Right lobe of liver (tissue), 6 donors: ENCODE data around the gene CYTH3. TPM values are rescaled to one million over a fixed set of nuclear protein-coding genes. Genes with fewer than 3 reads are reported as not detected.

Source experiments
- ATAC-seq, 4 donors: fragments of 200-7000 bp; cut with Tn5 transposase; one replicate each; pipeline ENCODE4 v1.9.1; 2020; ENCODE audit warnings: mild to moderate bottlenecking in 4 of 4, moderate library complexity in 4 of 4
- DNase-seq, 3 donors: peaks; one replicate each; pipeline ENCODE4 v3.0.0-alpha.2; 2020
- H3K27ac ChIP-seq, 3 donors: fragments of 200-600 bp; one replicate each; pipeline ENCODE4 v1.8.0; 2022
- H3K27me3 ChIP-seq, 2 donors: fragments of 200-600 bp; one replicate each; pipeline ENCODE4 v1.8.0; 2022
- H3K36me3 ChIP-seq, 4 donors: fragments of 200-600 bp; sonication (generic) in 1 of 4; one replicate each; pipeline versions ENCODE4 v1.5.1 to v1.8.0; 2017 to 2022; ENCODE audit warnings: control low read depth in 1 of 4
- H3K4me1 ChIP-seq, 4 donors: fragments of 200-600 bp; sonication (generic) in 1 of 4; one replicate each; pipeline versions ENCODE4 v1.5.1 to v1.8.0; 2017 to 2022; ENCODE audit warnings: control low read depth in 1 of 4
- H3K4me3 ChIP-seq, 3 donors: fragments of 200-600 bp; one replicate each; pipeline ENCODE4 v1.8.0; 2022
- H3K9me3 ChIP-seq, 4 donors: fragments of 200-600 bp; sonication (generic) in 1 of 4; one replicate each; pipeline versions ENCODE4 v1.5.1 to v1.8.0; 2017 to 2022; ENCODE audit warnings: control low read depth in 1 of 4
- CTCF ChIP-seq, 4 donors: fragments of 200-600 bp in 3 of 4; fragments of 450-650 bp in 1 of 4; IDR thresholded peaks; one replicate each; pipeline versions ENCODE4 v1.5.1 to v1.8.0; 2016 to 2022; ENCODE audit warnings: antibody characterized with exemption in 4 of 4, mild to moderate bottlenecking in 2 of 4
- POLR2A ChIP-seq: fragments of 450-650 bp; IDR thresholded peaks from one replicate; pipeline ENCODE4 v1.6.1; 2017; ENCODE audit warnings: antibody characterized with exemption, mild to moderate bottlenecking
- WGBS: methylation state at CpG from one replicate; pipeline ENCODE4 v1.1.6; 2018; ENCODE audit warnings: low coverage, low lambda C conversion rate; ENCODE audit not compliant: insufficient coverage; ENCODE audit errors: missing lambda C conversion rate; 5-methylcytosine and 5-hydroxymethylcytosine counted together
- intact Hi-C, 2 donors: fragments of 100-400 bp; cut with DNase I; formaldehyde crosslinking; loops; one replicate each; pipeline versions ENCODE4 v1.11.2 to v1.14.1; 2022
- total RNA-seq, 6 experiments: library from RNA; depleted of rRNA in 2 of 6; stranded (reverse); fragments of >200 nt in 2 of 6; fragmentation: NEBNext Ultra II Directional in 3 of 6; extraction: Animal tissue kit (Norgen Biotek cat#: 25700) in 3 of 6; gene quantifications; one replicate each; pipeline versions ENCODE4 v1.1.0 to v1.2.4, GENCODE V29; 2016 to 2023
- donor health status: DM: no; HTN: yes; CAD: no.
- donor health status: DM: no; HTN: no; CAD: no.
- donor health status: DM: no; HTN: no; CAD: no.
- donor health status: DM: no; HTN: yes; CAD: no.
- donor health status: DM: no; HTN: yes; CAD: no.

CYTH3 gene
- total RNA-seq, 6 experiments from 2014 or later = 2.7 to 6.6 (median 4.1) TPM

- intact Hi-C loops = no loop called here
- ATAC-seq (no peak), DNase-seq (no peak)
- TF ChIP-seq POLR2A = no peak
- TF ChIP-seq CTCF (IDR thresholded peaks at IDR 0.05) = no peak
- Histone ChIP-seq H3K4me3 (no peak overlapping the region), H3K4me1 (no peaks in the 10 kb centered on the region), H3K9me3 (no peaks in the 10 kb centered on the region), H3K36me3 (no peaks in the 10 kb centered on the region), H3K27ac (no peak overlapping the region), H3K27me3 (no peaks in the 10 kb centered on the region)
- 97% methylated on average over 3 of the region's 4 CpGs for WGBS
Observed at GRCh38 chr7:6249043-6249442, 23.4 kb downstream of the CYTH3 start.

- DNase-seq = no peak
Observed at GRCh38 chr7:6248581-6248980, 23.8 kb downstream of the CYTH3 start.

GRCh38 chr7:6246251-6246917, 26.0 kb downstream of the CYTH3 start:
- TF ChIP-seq POLR2A = no peak
- TF ChIP-seq CTCF (IDR thresholded peaks at IDR 0.05) = no peak
- Histone ChIP-seq H3K27ac (no peak overlapping the region), H3K4me3 (no peak overlapping the region), H3K9me3 (no peaks in the 10 kb centered on the region), H3K27me3 (no peaks in the 10 kb centered on the region), H3K4me1 (no peaks in the 10 kb centered on the region), H3K36me3 (no peaks in the 10 kb centered on the region)
- DNase-seq = no peak
- intact Hi-C loops = no loop called here
- 88% methylated on average over 8 of the region's 8 CpGs for WGBS
- no peak for ATAC-seq

More at GRCh38 chr7:6248581-6248980, 23.8 kb downstream of the CYTH3 start:
- Histone ChIP-seq H3K4me1 (no peaks in the 10 kb centered on the region), H3K36me3 (no peaks in the 10 kb centered on the region), H3K9me3 (no peaks in the 10 kb centered on the region), H3K27ac (no peak overlapping the region), H3K4me3 (no peak overlapping the region), H3K27me3 (no peaks in the 10 kb centered on the region)
- no peak for ATAC-seq
- TF ChIP-seq CTCF (IDR thresholded peaks at IDR 0.05) (no peak), POLR2A (no peak)
- intact Hi-C loops = no loop called here
- no CpG with 5 or more reads among the region's 6 CpGs for WGBS

GRCh38 chr7:6244021-6244420, 28.4 kb downstream of the CYTH3 start:
- WGBS = 91% methylated on average over 3 of the region's 3 CpGs
- Histone ChIP-seq H3K9me3 (no peaks in the 10 kb centered on the region), H3K4me3 (no peak overlapping the region), H3K27ac (no peak overlapping the region), H3K36me3 (no peaks in the 10 kb centered on the region), H3K4me1 (no peaks in the 10 kb centered on the region), H3K27me3 (no peaks in the 10 kb centered on the region)
- DNase-seq (no peak), ATAC-seq (no peak)
- TF ChIP-seq CTCF (IDR thresholded peaks at IDR 0.05) (no peak), POLR2A (no peak)
- intact Hi-C loops = no loop called here

- WGBS = no CpG with 5 or more reads among the region's 5 CpGs
- DNase-seq (no peak), ATAC-seq (no peak)
- H3K4me3 ChIP-seq = no peak overlapping the region
- no peak for TF ChIP-seq CTCF (IDR thresholded peaks at IDR 0.05)
- TF ChIP-seq POLR2A = no peak
- intact Hi-C loops = no loop called here
- no peak overlapping the region for H3K27ac ChIP-seq
- H3K27me3 ChIP-seq = no peaks in the 10 kb centered on the region
- H3K9me3 ChIP-seq = no peaks in the 10 kb centered on the region
- no peaks in the 10 kb centered on the region for H3K36me3 ChIP-seq
- no peaks in the 10 kb centered on the region for H3K4me1 ChIP-seq
Observed at GRCh38 chr7:6243168-6243567, 29.3 kb downstream of the CYTH3 start.
